ENCODE data around the gene ATG9B.

- no peak for TF ChIP-seq POLR2AphosphoS5 (IDR thresholded peaks at IDR 0.05; ENCODE audit: low read depth, low read length)
- TF ChIP-seq POLR2A (IDR thresholded peaks at IDR 0.05; ENCODE audit: low read depth, low read length), result no peak
- TF ChIP-seq TAF1 (IDR thresholded peaks at IDR 0.05; ENCODE audit: borderline replicate concordance, low read depth, low read length), result no peak
Measured at GRCh38 chr7:151040616-151041375, 16.5 kb upstream of the ATG9B start.
